Right lobe of liver (tissue), 6 donors: ENCODE results near the gene TUB. TPM values are rescaled to one million over a fixed set of nuclear protein-coding genes. Genes with fewer than 3 reads are reported as not detected.

Experiments
- ATAC-seq, 4 donors: fragments of 200-7000 bp; cut with Tn5 transposase; one replicate each; pipeline ENCODE4 v1.9.1; 2020; ENCODE audit warnings: mild to moderate bottlenecking in 4 of 4, moderate library complexity in 4 of 4
- DNase-seq, 3 donors: peaks; one replicate each; pipeline ENCODE4 v3.0.0-alpha.2; 2020
- H3K27ac ChIP-seq, 3 donors: fragments of 200-600 bp; one replicate each; pipeline ENCODE4 v1.8.0; 2022
- H3K27me3 ChIP-seq, 2 donors: fragments of 200-600 bp; one replicate each; pipeline ENCODE4 v1.8.0; 2022
- H3K36me3 ChIP-seq, 4 donors: fragments of 200-600 bp; sonication (generic) in 1 of 4; one replicate each; pipeline versions ENCODE4 v1.5.1 to v1.8.0; 2017 to 2022; ENCODE audit warnings: control low read depth in 1 of 4
- H3K4me1 ChIP-seq, 4 donors: fragments of 200-600 bp; sonication (generic) in 1 of 4; one replicate each; pipeline versions ENCODE4 v1.5.1 to v1.8.0; 2017 to 2022; ENCODE audit warnings: control low read depth in 1 of 4
- H3K4me3 ChIP-seq, 3 donors: fragments of 200-600 bp; one replicate each; pipeline ENCODE4 v1.8.0; 2022
- H3K9me3 ChIP-seq, 4 donors: fragments of 200-600 bp; sonication (generic) in 1 of 4; one replicate each; pipeline versions ENCODE4 v1.5.1 to v1.8.0; 2017 to 2022; ENCODE audit warnings: control low read depth in 1 of 4
- CTCF ChIP-seq, 4 donors: fragments of 200-600 bp in 3 of 4; fragments of 450-650 bp in 1 of 4; IDR thresholded peaks; one replicate each; pipeline versions ENCODE4 v1.5.1 to v1.8.0; 2016 to 2022; ENCODE audit warnings: antibody characterized with exemption in 4 of 4, mild to moderate bottlenecking in 2 of 4
- POLR2A ChIP-seq: fragments of 450-650 bp; IDR thresholded peaks from one replicate; pipeline ENCODE4 v1.6.1; 2017; ENCODE audit warnings: antibody characterized with exemption, mild to moderate bottlenecking
- WGBS: methylation state at CpG from one replicate; pipeline ENCODE4 v1.1.6; 2018; ENCODE audit warnings: low coverage, low lambda C conversion rate; ENCODE audit not compliant: insufficient coverage; ENCODE audit errors: missing lambda C conversion rate; 5-methylcytosine and 5-hydroxymethylcytosine counted together
- intact Hi-C, 2 donors: fragments of 100-400 bp; cut with DNase I; formaldehyde crosslinking; loops; one replicate each; pipeline versions ENCODE4 v1.11.2 to v1.14.1; 2022
- total RNA-seq, 6 experiments: library from RNA; depleted of rRNA in 2 of 6; stranded (reverse); fragments of >200 nt in 2 of 6; fragmentation: NEBNext Ultra II Directional in 3 of 6; extraction: Animal tissue kit (Norgen Biotek cat#: 25700) in 3 of 6; gene quantifications; one replicate each; pipeline versions ENCODE4 v1.1.0 to v1.2.4, GENCODE V29; 2016 to 2023
- donor health status: DM: no; HTN: yes; CAD: no.
- donor health status: DM: no; HTN: no; CAD: no.
- donor health status: DM: no; HTN: no; CAD: no.
- donor health status: DM: no; HTN: yes; CAD: no.
- donor health status: DM: no; HTN: yes; CAD: no.

Gene TUB
- total RNA-seq, 6 experiments from 2014 or later, result 0.42 to 3.1 (median 0.89) TPM

- peaks cover 0 to 22% (median 9%) of the 10 kb centered on the region in 4 donors for H3K4me1 ChIP-seq
- H3K27me3 ChIP-seq, result no peaks in the 10 kb centered on the region
- intact Hi-C loops, result no loop called here
Measured at GRCh38 chr11:8068605-8069221, 12.3 kb upstream of the TUB start.

GRCh38 chr11:8069771-8070170, 11.2 kb upstream of the TUB start:
- Histone ChIP-seq H3K4me1 (peaks cover 0 to 22% (median 9%) of the 10 kb centered on the region in 4 donors), H3K4me3 (no peak overlapping the region), H3K27me3 (no peaks in the 10 kb centered on the region), H3K9me3 (no peaks in the 10 kb centered on the region), H3K27ac (peak overlapping the region in 2 of 3 donors; percentile 57 to 84), H3K36me3 (no peaks in the 10 kb centered on the region)
- WGBS, result 90% methylated on average over 7 of the region's 8 CpGs
- intact Hi-C loops, result loop anchor here in 1 of 2 donors (5.0 kb wide), 1 partner anchor 32 kb away; no protein-coding TSS in a partner anchor
- no peak for ATAC-seq
- TF ChIP-seq CTCF (IDR thresholded peaks at IDR 0.05) (no peak), POLR2A (no peak)
- DNase-seq, result peak in 1 of 3 donors; percentile 19

More at GRCh38 chr11:8068605-8069221, 12.3 kb upstream of the TUB start:
- DNase-seq, result peak; percentile 80 to 83 (median 83)
- Histone ChIP-seq H3K4me3 (peak overlapping the region in 2 of 3 donors; percentile 11 to 14), H3K36me3 (no peaks in the 10 kb centered on the region), H3K9me3 (no peaks in the 10 kb centered on the region), H3K27ac (peak overlapping the region; percentile 57 to 84 (median 82))
- peak; percentile 89 to 94 (median 92) for ATAC-seq
- no peak for TF ChIP-seq CTCF (IDR thresholded peaks at IDR 0.05)
- TF ChIP-seq POLR2A, result peak; percentile 13
- 5% methylated on average over 10 of the region's 15 CpGs for WGBS

- intact Hi-C loops, result loop anchor here in 1 of 2 donors (5.0 kb wide), 1 partner anchor 33 kb away; no protein-coding TSS in a partner anchor
- 36% methylated on average over 3 of the region's 3 CpGs for WGBS
- TF ChIP-seq POLR2A (no peak), CTCF (IDR thresholded peaks at IDR 0.05) (peak; percentile 45 to 51 (median 47))
- Histone ChIP-seq H3K27me3 (no peaks in the 10 kb centered on the region), H3K9me3 (no peaks in the 10 kb centered on the region), H3K27ac (no peak overlapping the region), H3K4me1 (peaks cover 0 to 22% (median 9%) of the 10 kb centered on the region in 4 donors), H3K36me3 (no peaks in the 10 kb centered on the region), H3K4me3 (no peak overlapping the region)
- ATAC-seq (peak; percentile 22 to 56 (median 47)), DNase-seq (peak in 1 of 3 donors; percentile 23)
Measured at GRCh38 chr11:8070417-8071115, 10.4 kb upstream of the TUB start.

GRCh38 chr11:8071616-8072581, 9.1 kb upstream of the TUB start:
- DNase-seq, result peak in 1 of 3 donors; percentile 35
- H3K4me3 ChIP-seq, result no peak overlapping the region
- peaks cover 0 to 22% (median 9%) of the 10 kb centered on the region in 4 donors for H3K4me1 ChIP-seq
- no peak overlapping the region for H3K27ac ChIP-seq
- ATAC-seq, result no peak
- H3K36me3 ChIP-seq, result no peaks in the 10 kb centered on the region
- intact Hi-C loops, result loop anchor here in 1 of 2 donors (5.0 kb wide), 1 partner anchor 35 kb away; no protein-coding TSS in a partner anchor
- 70% methylated on average over 12 of the region's 18 CpGs for WGBS
- TF ChIP-seq POLR2A (no peak), CTCF (IDR thresholded peaks at IDR 0.05) (no peak)
- H3K27me3 ChIP-seq, result no peaks in the 10 kb centered on the region
- no peaks in the 10 kb centered on the region for H3K9me3 ChIP-seq
